ENCODE data around the gene FAM120A.

Gene FAM120A

GRCh38 chr9:93473411-93473810, 21.9 kb downstream of the FAM120A start:
- DNase-seq (ENCODE audit: low read depth in 2 of 2), result no peak

- DNase-seq (ENCODE audit: low read depth in 2 of 2), result no peak
These were observed 23.6 kb downstream of the FAM120A start for GRCh38 chr9:93475108-93475507.

GRCh38 chr9:93475856-93476255, 24.4 kb downstream of the FAM120A start:
- no peak for DNase-seq (ENCODE audit: low read depth in 2 of 2)

GRCh38 chr9:93476924-93477323, 25.4 kb downstream of the FAM120A start:
- no peak for DNase-seq (ENCODE audit: low read depth in 2 of 2)

- no peak for DNase-seq (ENCODE audit: low read depth in 2 of 2)
These were observed 25.9 kb downstream of the FAM120A start for GRCh38 chr9:93477397-93477796.

- no peak for DNase-seq (ENCODE audit: low read depth in 2 of 2)
These were observed 28.2 kb downstream of the FAM120A start for GRCh38 chr9:93479726-93480125.

GRCh38 chr9:93480262-93480661, 28.8 kb downstream of the FAM120A start:
- DNase-seq (ENCODE audit: low read depth in 2 of 2), result no peak

GRCh38 chr9:93480728-93481324, 29.3 kb downstream of the FAM120A start:
- DNase-seq (ENCODE audit: low read depth in 2 of 2), result no peak

GRCh38 chr9:93483497-93483896, 32.0 kb downstream of the FAM120A start:
- DNase-seq (ENCODE audit: low read depth in 2 of 2), result no peak

- DNase-seq (ENCODE audit: low read depth in 2 of 2), result no peak
These were observed 34.8 kb downstream of the FAM120A start for GRCh38 chr9:93486268-93486667.

GRCh38 chr9:93488244-93488643, 36.8 kb downstream of the FAM120A start:
- no peak for DNase-seq (ENCODE audit: low read depth in 2 of 2)

- no peak for DNase-seq (ENCODE audit: low read depth in 2 of 2)
These were observed 40.2 kb downstream of the FAM120A start for GRCh38 chr9:93491593-93492232.

GRCh38 chr9:93492327-93492726, 40.8 kb downstream of the FAM120A start:
- no peak for DNase-seq (ENCODE audit: low read depth in 2 of 2)

- DNase-seq (ENCODE audit: low read depth in 2 of 2), result no peak
These were observed 42.5 kb downstream of the FAM120A start for GRCh38 chr9:93493949-93494348.

- DNase-seq (ENCODE audit: low read depth in 2 of 2), result no peak
These were observed 44.8 kb downstream of the FAM120A start for GRCh38 chr9:93496285-93496684.

- DNase-seq (ENCODE audit: low read depth in 2 of 2), result no peak
These were observed 49.2 kb downstream of the FAM120A start for GRCh38 chr9:93500571-93501298.

- DNase-seq (ENCODE audit: low read depth in 2 of 2), result no peak
These were observed 49.9 kb downstream of the FAM120A start for GRCh38 chr9:93501406-93501805.

GRCh38 chr9:93503381-93503780, 51.9 kb downstream of the FAM120A start:
- no peak for DNase-seq (ENCODE audit: low read depth in 2 of 2)

- DNase-seq (ENCODE audit: low read depth in 2 of 2), result no peak
These were observed 54.2 kb downstream of the FAM120A start for GRCh38 chr9:93505541-93506132.

- no peak for DNase-seq (ENCODE audit: low read depth in 2 of 2)
These were observed 56.3 kb downstream of the FAM120A start for GRCh38 chr9:93507768-93508167.

GRCh38 chr9:93508207-93508606, 56.7 kb downstream of the FAM120A start:
- no peak for DNase-seq (ENCODE audit: low read depth in 2 of 2)

GRCh38 chr9:93509084-93509483, 57.6 kb downstream of the FAM120A start:
- no peak for DNase-seq (ENCODE audit: low read depth in 2 of 2)

GRCh38 chr9:93510041-93510440, 58.6 kb downstream of the FAM120A start:
- DNase-seq (ENCODE audit: low read depth in 2 of 2), result no peak

Measured in stimulated activated CD4-positive, alpha-beta T cell treated with anti-CD3 and anti-CD28 coated beads, Interleukin-1b, Interleukin-23, amount 100 ng/mL, for 4 hours (primary cell).